ENCODE data around the gene SEMA4D.
"Not testable (repeated sequence)": the region's sequence is repeated elsewhere in the genome, so short reads cannot be mapped to it uniquely, and the experiment has no call there.

GRCh38 chr9:89343812-89344211 is 154.1 kb downstream of the SEMA4D start:
- TF ChIP-seq POLR2A (IDR thresholded peaks at IDR 0.05; ENCODE audit: low read depth, low read length); TAF1 (IDR thresholded peaks at IDR 0.05; ENCODE audit: borderline replicate concordance, low read depth, low read length): not testable (repeated sequence)

Measured in GM12892 (cell line).